IPS-18c (cell line): Measurements from ENCODE around the gene ADGRD1.

Experiments
- H3K4me3 ChIP-seq: 2 replicates; pipeline ENCODE4 v1.7.0; 2013; ENCODE audit warnings: low read depth, mild to moderate bottlenecking, low read length, moderate library complexity; ENCODE audit not compliant: insufficient read depth
- H3K9me3 ChIP-seq: one replicate; pipeline ENCODE4 v1.6.1; 2013; ENCODE audit warnings: mild to moderate bottlenecking, low read length, moderate library complexity; ENCODE audit not compliant: control insufficient read depth, insufficient read depth

The ADGRD1 gene

DNA sequence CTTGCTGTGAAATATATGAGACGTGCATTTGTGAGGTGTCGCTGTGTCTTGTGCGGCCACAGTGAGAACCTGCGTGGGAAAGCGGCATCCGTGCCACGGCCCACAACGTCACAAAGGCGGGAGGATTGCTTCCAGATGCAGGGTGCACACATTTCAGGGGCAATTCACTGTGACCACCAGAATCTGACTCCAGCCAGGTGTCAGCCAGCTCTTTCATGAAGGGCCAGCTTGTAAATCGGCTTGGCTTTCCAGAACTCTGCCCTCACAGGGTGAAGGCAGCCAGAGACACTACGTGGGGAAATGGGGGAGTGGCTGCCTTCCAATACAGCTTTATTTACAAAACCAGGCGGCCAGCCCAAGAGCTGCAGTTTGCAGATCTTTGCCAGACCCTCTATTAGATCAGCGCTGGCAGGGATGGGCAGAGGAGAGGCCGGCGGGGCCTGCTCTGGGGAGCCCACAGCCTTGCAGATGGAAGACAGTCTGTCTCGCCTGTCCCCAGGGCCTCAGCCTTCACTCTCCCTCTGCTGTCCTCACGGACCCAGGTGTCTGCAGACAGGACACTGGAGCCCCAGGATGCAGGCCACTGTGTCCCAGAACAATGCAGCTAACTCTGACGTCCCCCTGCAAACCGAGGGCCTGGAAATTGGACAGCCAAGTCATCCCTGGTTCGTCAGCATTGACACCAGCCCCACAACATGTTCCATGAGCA lies 53.5 kb downstream of the ADGRD1 start:
- no peaks in the 10 kb centered on the region for H3K9me3 ChIP-seq

DNA sequence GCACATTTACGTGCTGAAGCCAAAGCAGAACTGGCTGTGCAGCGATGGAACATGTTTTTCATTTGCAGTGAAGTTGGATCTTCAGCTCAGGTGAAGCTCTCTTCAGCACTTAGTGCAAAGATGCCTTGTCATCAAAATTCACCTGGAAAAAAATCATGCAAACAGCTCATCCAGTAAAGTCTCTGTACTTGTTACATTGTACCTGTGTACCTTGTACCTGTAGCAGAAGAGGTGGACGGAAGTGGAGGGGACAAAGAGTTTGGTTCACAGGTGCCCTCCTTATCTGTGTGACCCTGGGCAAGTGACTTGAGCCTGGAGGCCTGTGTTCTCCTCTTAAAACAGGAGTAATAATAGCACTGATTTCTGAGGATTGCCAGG lies 54.0 kb downstream of the ADGRD1 start:
- H3K9me3 ChIP-seq = no peaks in the 10 kb centered on the region

More for the DNA sequence above, 53.5 kb downstream of the ADGRD1 start:
- H3K4me3 ChIP-seq = no peak overlapping the region

DNA sequence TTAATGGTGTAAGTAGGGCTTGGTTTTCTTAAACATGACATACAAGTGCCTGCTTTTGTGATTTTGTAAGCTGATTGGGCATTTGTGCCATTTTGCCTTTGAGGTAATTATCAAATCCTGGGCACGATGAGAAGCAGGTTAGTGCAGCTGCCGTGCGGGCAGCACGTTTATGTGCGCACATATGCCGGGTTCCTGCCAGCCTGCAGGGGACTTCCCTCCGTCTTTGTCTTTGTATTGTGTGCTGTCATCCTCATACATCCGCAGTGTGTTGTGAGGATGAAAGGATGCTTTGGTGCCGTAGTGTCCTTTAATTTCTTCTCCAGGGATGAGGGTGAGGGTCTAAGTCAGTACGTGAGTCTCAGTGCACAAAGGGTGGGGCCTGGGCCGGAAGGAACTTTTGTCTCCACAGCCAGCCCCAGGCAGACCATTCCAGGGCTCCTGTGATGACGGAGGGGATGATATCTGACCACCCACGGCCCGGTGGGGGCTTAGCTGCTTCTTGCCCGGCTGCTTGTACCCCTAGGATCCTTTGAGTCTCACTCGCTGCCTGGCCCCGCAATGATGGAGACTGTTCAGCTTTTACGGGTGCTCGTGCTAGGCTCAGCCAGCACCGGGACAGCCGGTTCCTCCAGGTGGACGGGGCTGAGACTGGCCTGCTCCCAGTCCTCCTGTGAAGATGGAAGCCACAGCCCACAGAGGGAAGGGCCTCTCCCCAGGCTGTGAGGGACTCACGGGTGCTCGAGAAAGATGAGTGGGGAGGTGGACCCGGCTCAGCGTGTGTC lies 54.6 kb downstream of the ADGRD1 start:
- Histone ChIP-seq H3K9me3 (no peaks in the 10 kb centered on the region), H3K4me3 (no peak overlapping the region)

More for the DNA sequence above, 54.0 kb downstream of the ADGRD1 start:
- H3K4me3 ChIP-seq = no peak overlapping the region

DNA sequence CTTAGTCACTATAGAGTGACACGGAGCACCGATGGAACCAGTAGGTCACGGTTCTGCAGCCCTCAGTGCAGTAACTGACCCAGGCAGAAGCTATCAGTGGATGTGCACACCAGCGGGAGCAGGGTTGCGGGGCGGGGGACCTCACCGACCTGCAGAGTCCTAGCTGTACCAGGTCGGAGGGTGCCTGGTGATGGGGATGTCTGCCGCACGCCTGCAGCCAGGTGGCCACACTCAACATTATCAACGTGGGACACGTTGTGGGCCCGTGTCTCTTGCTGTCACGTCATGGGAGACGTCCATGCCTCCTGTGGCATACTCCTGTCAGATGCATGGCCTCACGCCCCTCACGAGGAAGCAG lies 55.2 kb downstream of the ADGRD1 start:
- Histone ChIP-seq H3K4me3 (no peak overlapping the region), H3K9me3 (no peaks in the 10 kb centered on the region)

DNA sequence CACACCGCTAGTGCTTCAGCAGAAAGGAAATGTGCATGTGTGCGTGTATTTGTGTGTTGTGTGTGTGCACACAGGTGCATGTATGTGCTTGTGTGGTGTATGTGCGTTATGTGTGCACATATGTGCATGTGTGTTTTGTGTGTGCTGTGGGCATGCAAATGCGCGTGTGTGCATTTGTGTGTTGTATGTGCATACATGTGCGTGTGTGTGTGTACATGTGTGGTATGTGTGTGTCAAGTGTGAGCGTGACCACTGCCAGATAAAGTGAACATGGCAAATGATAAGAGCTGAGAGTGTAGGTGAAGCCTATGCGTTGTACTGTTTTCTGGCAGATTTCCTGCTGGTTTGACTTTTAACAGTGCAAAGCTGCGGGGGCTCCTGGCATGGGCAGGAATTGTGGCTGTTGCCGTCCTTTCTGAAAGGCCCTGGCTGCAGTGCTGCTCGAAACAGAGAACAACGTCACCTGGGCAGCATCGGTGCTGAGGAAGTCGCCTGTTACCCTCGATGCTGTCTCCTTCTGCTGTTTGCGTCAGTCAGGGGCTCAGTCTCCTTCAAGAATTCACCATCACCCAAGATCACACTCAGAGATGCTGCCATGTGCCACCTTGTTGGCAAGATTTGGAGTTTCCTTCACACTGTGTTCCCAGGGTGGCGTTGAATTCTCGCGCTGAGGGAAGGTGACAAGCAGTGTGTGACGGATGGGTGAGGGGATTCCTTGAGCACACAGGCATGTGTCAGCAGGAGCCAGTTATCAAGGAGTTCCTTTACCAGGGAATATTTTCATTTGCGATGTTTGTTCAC lies 56.1 kb downstream of the ADGRD1 start:
- H3K9me3 ChIP-seq = no peaks in the 10 kb centered on the region
- no peak overlapping the region for H3K4me3 ChIP-seq

DNA sequence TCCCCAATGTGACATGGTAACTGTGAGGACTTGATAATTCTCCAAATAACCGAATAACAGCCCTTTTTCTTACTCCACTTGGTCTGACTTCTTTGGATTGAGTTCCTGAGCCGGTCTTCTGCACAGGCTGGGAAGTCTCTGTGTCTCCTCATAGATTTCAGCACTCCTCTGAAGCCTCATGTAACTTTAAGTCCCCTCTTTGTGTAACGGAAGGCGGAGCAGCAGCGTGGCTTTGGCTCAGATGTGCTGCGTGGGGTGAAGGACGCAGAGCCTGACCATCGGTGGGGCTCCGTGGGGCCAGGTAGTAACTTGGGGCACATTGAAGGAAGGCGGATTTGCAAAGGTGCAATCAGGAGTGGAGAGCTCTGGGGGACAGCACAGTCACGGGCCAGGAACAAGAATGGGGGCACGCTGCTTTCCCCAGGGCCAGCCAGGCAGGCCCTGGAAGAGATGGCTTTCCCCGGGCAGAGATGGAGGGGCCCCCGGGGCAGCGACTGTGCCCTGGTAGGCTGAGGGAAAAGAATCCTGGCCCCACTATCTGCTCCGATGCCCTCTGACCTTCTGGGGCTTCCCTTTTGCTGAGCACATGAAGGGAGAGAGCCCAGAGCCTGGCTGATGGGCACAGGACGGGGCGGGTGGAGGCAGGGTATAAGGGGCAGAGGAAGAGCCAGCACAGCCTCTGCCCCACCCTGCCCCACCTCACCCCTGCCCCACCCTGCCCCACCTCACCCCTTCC lies 56.9 kb downstream of the ADGRD1 start:
- Histone ChIP-seq H3K9me3 (no peaks in the 10 kb centered on the region), H3K4me3 (no peak overlapping the region)

DNA sequence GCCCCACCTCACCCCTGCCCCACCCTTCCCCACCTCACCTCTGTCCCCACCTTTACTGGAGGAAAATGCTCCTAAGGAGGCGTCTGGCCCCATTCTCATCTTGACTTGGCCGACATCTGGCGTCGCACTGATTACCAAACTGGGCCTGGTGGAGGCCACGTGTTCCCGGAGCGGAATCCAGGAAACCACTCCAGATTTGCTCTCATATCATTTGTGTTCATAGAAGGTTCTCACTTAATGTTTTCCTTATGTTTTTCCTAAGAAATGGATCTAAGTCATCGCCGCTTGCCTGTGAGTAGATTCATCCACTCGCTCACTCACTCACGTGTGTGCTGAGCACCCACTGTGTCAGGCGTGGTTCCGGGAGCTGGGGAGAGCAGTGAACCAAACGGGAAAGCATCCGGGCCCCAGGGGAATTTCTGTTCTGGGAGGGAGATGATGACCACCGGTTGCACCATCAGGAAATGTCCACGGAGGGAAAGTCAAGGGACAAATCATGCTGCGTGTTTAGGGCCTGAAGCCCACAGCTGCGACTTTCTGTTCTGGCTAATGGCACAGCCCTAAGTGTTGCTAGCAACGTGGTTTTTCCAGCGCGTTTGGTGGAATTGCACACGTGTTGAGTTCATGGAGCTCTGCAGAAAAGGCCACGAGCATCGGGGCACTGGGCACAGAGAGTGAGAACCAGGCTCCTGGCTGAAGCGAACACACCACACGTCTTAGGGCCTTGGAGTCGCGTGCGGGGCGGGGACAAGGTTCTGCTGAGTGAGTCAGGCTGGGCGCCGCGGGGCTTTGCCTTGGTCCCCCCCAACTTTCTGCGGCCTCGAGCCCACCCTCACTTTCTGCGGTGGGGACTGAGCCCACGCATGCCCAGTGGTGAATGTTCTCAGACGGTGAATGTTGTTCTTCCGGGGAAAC lies 57.7 kb downstream of the ADGRD1 start:
- Histone ChIP-seq H3K9me3 (no peaks in the 10 kb centered on the region), H3K4me3 (no peak overlapping the region)

DNA sequence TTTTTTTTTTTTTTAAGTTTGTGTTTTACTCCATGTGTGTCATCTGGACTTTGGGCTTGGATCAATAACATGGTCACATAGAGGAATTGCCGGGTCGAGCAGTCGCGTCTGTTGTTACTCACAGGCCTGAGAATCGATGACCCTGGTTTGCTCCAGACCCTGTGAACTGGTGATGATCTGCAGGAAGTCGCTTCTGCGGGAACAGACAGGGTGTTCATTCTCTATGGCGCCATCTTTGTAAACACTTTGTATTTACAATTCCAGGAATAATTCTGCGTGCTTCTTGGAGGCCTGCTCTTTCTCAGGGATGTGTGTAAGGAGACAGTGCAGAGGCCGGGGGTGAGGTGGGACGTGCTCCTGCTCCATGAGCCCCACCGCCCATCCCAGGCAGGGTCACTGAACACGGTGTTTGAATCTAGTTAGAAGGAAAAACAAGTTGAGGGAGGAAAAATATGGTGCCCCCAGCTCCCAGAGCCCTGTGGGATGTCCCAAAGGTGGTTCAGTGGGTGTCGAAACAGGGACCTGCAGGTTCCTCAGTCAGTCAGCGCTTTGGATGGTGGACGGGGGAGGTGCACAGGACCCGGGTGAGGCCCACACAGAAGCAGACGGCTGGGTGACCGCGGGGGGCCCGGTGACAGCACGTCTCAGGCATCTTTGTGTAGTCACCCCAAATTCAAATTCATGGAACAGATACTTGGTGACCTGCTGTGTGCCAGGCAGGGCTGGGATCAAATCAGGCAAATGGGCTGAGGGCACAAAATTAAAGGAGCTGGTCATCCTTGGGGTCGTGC lies 58.8 kb downstream of the ADGRD1 start:
- Histone ChIP-seq H3K9me3 (no peaks in the 10 kb centered on the region), H3K4me3 (no peak overlapping the region)

DNA sequence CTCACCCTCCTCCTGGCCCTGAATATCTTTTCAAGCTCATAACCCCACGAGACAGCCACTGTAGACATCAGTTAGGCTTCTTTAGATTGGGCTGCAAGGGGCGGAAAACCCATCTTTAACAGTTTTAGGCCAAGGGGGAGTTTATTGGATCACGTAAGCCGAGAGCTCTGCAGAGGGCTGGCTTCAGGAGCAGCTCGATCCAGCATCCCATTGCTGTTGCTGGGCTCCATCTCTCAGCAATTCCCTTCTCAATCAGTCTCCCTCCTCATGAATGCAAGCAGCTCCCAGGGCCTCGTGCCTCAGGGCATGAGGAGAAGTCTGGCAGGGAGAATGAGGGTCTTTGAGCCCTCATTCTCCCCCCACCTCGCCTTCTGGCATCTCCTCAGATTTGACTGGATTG lies 59.4 kb downstream of the ADGRD1 start:
- H3K9me3 ChIP-seq = no peaks in the 10 kb centered on the region

DNA sequence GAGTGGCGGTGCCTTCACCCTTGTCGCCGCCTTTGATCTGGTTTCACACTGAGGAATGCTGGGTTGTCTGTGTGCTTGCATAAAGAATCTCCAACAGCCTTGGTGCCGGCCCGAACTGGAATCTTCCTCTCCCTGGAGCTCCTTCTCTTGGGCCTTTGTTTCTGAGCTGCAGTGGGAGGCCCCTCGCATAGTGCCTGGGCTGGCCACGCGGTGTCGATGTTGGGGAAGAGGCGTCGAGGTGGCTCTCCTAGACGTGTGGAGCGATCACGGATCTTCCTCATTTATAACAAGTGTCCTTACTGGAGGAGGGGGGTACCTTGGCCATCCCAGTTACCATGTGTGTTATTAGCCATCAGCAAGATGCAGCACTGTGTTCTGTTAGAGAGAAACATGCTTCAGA lies 60.6 kb downstream of the ADGRD1 start:
- Histone ChIP-seq H3K9me3 (no peaks in the 10 kb centered on the region), H3K4me3 (no peak overlapping the region)

More for the DNA sequence above, 59.4 kb downstream of the ADGRD1 start:
- H3K4me3 ChIP-seq = no peak overlapping the region

DNA sequence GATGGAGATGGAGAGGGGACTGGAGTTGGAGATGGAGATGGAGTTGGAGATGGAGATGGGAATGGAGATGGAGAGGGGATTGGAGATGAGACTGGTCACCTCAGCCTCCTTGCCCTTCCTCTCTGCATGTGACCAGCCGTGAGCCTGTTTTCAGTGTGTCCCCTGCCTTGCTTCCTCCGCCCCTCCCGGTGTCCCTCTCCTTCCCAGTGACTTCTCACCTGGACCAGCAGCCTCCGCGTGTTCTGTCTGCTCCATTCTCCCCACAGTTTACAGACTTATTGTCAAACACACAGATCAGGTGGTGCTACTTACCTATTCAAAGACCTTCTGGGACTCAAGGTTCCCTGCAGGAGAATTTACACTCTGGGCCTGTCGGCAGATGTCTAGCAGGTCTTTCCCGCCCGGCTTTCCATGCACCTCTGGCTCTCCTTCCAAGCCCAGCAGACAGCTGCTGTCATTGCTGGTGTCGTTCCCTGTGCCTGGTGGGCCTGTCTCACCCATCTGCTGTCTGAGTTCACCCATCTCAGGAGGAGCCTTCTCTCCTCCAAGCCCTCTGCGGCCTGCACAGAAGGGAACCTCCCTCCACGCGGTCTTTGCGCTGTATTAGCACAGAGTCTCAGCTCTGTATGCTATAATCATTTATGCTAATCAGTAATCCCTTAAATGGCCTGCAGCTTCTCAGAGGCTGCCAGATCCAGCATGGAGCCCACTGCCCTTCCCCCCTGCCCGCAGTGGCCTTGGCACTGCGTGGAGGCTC lies 62.1 kb downstream of the ADGRD1 start:
- peaks cover 2% of the 10 kb centered on the region for H3K9me3 ChIP-seq

DNA sequence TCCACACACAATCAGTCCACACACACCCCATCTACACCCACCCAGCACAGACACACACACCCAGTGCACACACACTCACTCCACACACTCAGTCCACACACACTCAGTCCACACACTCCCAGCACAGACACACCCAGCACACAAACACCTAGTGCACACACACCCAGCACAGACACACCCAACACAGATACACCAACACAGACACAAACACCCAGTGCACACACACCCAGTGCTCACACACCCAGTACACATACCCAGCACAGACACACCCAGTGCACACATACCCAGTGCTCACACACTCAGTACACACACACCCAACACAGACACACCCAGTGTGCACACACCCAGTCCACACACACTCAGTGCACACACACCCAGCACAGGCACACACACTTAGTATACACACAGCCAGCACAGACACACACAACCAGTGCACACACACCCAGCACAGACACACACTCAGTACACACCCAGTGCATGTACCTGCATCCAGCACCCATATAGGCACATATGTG lies 63.8 kb downstream of the ADGRD1 start:
- no peak overlapping the region for H3K4me3 ChIP-seq
- peaks cover 2% of the 10 kb centered on the region for H3K9me3 ChIP-seq

More for the DNA sequence above, 62.1 kb downstream of the ADGRD1 start:
- no peak overlapping the region for H3K4me3 ChIP-seq

DNA sequence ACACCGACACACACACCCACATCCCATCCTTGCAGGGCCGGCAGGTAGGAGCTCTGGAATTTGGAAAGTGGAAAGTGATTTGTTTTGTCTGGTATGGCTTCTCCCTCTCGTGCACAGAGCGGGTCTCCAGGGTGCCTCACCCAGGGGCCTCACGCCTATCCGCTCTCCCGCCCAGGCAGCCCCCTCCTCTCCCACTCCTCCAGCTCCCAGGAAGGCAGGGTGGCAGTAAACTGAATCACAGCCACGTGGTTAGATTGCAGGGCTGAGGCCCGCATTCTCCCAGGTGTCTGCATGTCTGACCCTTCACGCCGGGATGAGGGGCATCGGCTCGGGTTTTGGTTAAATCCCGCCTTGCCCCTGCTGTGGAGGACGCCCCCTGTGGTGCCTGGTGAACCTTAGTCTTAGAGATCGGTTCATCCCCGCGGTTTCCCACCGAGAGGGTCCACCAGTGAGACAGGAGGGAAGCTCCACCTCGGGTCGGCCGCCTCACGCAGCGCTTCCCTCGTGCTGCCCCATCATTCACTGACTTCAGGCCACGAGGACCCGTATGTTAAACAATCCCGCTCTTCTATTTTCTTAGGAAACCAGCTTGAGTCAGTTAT lies 64.4 kb downstream of the ADGRD1 start:
- no peak overlapping the region for H3K4me3 ChIP-seq
- peaks cover 2% of the 10 kb centered on the region for H3K9me3 ChIP-seq

DNA sequence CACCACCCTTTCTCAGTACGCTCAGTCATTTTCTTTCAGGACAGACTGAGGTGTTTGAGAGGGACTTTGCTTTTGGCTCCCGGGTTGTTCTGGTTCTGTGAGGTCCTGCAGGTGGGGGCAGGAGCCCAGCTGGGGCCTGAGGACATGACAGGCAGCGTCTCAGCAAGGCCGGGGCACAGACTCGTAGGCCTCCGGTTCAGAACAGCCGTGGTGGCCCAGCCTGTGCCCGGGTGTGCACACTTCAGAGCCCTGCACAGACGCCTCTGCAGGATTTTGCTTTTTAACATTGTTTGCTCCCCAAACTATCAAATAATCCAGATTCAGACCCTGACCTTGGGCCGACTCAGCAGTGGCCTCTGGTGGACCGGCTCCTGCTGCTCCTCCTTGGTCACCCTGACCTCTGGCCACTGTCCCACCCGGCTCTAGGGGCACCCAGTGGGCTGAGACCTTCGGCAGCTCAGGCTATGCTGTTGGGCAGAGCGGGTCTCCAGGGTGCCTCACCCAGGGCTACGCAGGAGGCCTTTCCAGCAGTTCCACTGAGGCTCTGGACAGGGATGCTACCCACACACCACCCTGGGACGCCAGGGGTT lies 65.2 kb downstream of the ADGRD1 start:
- Histone ChIP-seq H3K9me3 (peaks cover 2% of the 10 kb centered on the region), H3K4me3 (no peak overlapping the region)
